ENCODE data around the gene SAPCD2. TPM values are rescaled to one million over a fixed set of nuclear protein-coding genes. Genes with fewer than 3 reads are reported as not detected.

Gene SAPCD2
- polyA plus RNA-seq, 3 donors: 0.03 to 3.1 (median 1.7) TPM

DNA sequence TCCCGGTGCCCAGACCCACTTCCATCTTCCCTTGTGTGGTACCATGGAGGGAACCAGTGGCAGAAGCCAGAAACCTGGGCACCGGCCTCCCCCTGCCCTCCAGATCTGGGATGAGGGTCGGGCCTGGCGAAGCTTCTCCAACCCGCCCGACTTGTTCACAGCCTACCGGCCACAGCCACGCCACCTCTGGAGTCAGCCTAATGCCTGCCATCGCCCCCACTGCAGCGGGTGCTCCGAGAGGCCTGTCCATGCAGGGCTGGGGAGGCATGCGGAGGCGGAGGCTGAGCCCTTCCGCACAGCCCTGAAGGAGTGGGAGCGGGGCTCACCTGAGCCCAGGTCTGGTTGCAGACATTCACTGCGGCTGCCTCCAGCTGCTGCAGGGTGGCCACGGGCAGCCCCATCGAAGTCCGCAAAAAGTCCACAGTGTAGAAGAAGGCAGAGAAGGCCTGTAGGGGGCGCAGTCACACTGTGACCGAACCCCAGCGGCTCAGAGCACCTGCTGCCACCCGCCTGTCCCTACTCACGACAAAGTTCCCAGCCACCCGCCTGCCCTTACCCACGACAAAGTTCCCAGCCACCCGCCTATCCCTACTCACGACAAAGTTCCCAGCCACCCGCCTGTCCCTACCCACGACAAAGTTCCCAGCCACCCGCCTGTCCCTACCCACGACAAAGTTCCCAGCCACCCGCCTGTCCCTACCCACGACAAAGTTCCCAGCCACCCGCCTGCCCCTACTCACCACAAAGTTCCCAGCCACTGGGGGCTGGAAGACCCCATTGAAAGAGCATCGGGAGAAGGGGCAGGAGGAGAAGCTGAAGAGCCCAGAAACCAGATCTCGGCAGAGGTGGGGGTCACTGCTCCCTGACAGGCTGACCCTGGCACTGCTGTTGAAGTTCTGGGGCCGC is 20.6 kb downstream of the SAPCD2 start:
- H3K27ac Mint-ChIP-seq: no peak overlapping the region
- Histone ChIP-seq H3K27ac (ENCODE audit: low read depth in 1 of 2, low read length in 2 of 2) (no peak overlapping the region), H3K27me3 (ENCODE audit: control insufficient read depth in 2 of 2, insufficient read depth in 2 of 2, low read length in 2 of 2) (peaks cover 31 to 85% of the 10 kb centered on the region in 2 donors), H3K9ac (ENCODE audit: insufficient read depth, low read length, poor library complexity, severe bottlenecking) (no peak overlapping the region), H3K4me1 (ENCODE audit: control insufficient read depth in 1 of 2, insufficient read depth in 2 of 2, low read length in 2 of 2) (peaks cover 14 to 28% of the 10 kb centered on the region in 2 donors), H3K4me3 (replicated peaks in 1 of 3; ENCODE audit: low read depth in 2 of 3, low read length in 3 of 3) (no peak overlapping the region), H3K9me3 (replicated peaks in 1 of 2; ENCODE audit: control insufficient read depth in 1 of 2, insufficient read depth in 1 of 2, low read length in 2 of 2) (peaks cover 0 to 16% of the 10 kb centered on the region in 2 donors), H3K4me2 (replicated peaks; ENCODE audit: extremely low read depth, low read length, poor library complexity, severe bottlenecking) (no peak overlapping the region), H4K20me1 (ENCODE audit: insufficient read depth, low read length) (peaks cover 5% of the 10 kb centered on the region), H3K36me3 (replicated peaks in 1 of 2; ENCODE audit: control insufficient read depth in 1 of 2, insufficient read depth in 2 of 2, low read length in 2 of 2) (no peaks in the 10 kb centered on the region), H3K79me2 (ENCODE audit: insufficient read depth, low read length) (no peaks in the 10 kb centered on the region), H2AFZ (ENCODE audit: insufficient read depth, low read depth, low read length, poor library complexity, severe bottlenecking) (no peak overlapping the region)
- 41% methylated on average over 37 of the region's 38 CpGs for WGBS (ENCODE audit: insufficient coverage)
- peaks cover 0 to 9% (median 2%) of the 10 kb centered on the region in 7 donors for H3K9me3 Mint-ChIP-seq
- peaks cover 13% of the 10 kb centered on the region for H3K4me1 Mint-ChIP-seq
- TF ChIP-seq, protein P1, sequence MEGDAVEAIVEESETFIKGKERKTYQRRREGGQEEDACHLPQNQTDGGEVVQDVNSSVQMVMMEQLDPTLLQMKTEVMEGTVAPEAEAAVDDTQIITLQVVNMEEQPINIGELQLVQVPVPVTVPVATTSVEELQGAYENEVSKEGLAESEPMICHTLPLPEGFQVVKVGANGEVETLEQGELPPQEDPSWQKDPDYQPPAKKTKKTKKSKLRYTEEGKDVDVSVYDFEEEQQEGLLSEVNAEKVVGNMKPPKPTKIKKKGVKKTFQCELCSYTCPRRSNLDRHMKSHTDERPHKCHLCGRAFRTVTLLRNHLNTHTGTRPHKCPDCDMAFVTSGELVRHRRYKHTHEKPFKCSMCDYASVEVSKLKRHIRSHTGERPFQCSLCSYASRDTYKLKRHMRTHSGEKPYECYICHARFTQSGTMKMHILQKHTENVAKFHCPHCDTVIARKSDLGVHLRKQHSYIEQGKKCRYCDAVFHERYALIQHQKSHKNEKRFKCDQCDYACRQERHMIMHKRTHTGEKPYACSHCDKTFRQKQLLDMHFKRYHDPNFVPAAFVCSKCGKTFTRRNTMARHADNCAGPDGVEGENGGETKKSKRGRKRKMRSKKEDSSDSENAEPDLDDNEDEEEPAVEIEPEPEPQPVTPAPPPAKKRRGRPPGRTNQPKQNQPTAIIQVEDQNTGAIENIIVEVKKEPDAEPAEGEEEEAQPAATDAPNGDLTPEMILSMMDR (IDR thresholded peaks at IDR 0.05): peak; percentile 74
- peaks cover 63 to 96% (median 81%) of the 10 kb centered on the region in 3 donors for H3K27me3 Mint-ChIP-seq (ENCODE audit: low read depth in 3 of 3)
- peak overlapping the region in 1 of 2 donors; percentile 80 for H3K4me3 Mint-ChIP-seq
- H3K36me3 Mint-ChIP-seq: peaks cover 1 to 2% of the 10 kb centered on the region in 2 donors
- DNase-seq: peak in 2 of 3 donors; percentile 40 to 46
- intact Hi-C loops (cut with micrococcal nuclease): no loop called here

- Histone ChIP-seq H3K27ac (ENCODE audit: low read depth in 1 of 2, low read length in 2 of 2) (no peak overlapping the region), H3K36me3 (replicated peaks in 1 of 2; ENCODE audit: control insufficient read depth in 1 of 2, insufficient read depth in 2 of 2, low read length in 2 of 2) (no peaks in the 10 kb centered on the region), H4K20me1 (ENCODE audit: insufficient read depth, low read length) (peaks cover 9% of the 10 kb centered on the region), H3K4me3 (replicated peaks in 1 of 3; ENCODE audit: low read depth in 2 of 3, low read length in 3 of 3) (no peak overlapping the region), H3K9me3 (replicated peaks in 1 of 2; ENCODE audit: control insufficient read depth in 1 of 2, insufficient read depth in 1 of 2, low read length in 2 of 2) (peaks cover 0 to 18% of the 10 kb centered on the region in 2 donors), H2AFZ (ENCODE audit: insufficient read depth, low read depth, low read length, poor library complexity, severe bottlenecking) (no peak overlapping the region), H3K4me1 (ENCODE audit: control insufficient read depth in 1 of 2, insufficient read depth in 2 of 2, low read length in 2 of 2) (peaks cover 18 to 37% of the 10 kb centered on the region in 2 donors), H3K27me3 (ENCODE audit: control insufficient read depth in 2 of 2, insufficient read depth in 2 of 2, low read length in 2 of 2) (peaks cover 35 to 87% of the 10 kb centered on the region in 2 donors), H3K79me2 (ENCODE audit: insufficient read depth, low read length) (no peaks in the 10 kb centered on the region), H3K9ac (ENCODE audit: insufficient read depth, low read length, poor library complexity, severe bottlenecking) (no peak overlapping the region), H3K4me2 (replicated peaks; ENCODE audit: extremely low read depth, low read length, poor library complexity, severe bottlenecking) (no peak overlapping the region)
- H3K9me3 Mint-ChIP-seq: peaks cover 0 to 10% (median 2%) of the 10 kb centered on the region in 7 donors
- 36% methylated on average over 61 of the region's 72 CpGs for WGBS (ENCODE audit: insufficient coverage)
- DNase-seq: no peak
- intact Hi-C loops (cut with micrococcal nuclease): no loop called here
- H3K27me3 Mint-ChIP-seq (ENCODE audit: low read depth in 3 of 3): peaks cover 65 to 97% (median 84%) of the 10 kb centered on the region in 3 donors
- H3K4me3 Mint-ChIP-seq: peak overlapping the region in 1 of 2 donors; percentile 80
- H3K4me1 Mint-ChIP-seq: peaks cover 17% of the 10 kb centered on the region
- H3K27ac Mint-ChIP-seq: no peak overlapping the region
- TF ChIP-seq, protein P1 (IDR thresholded peaks at IDR 0.05): no peak
- H3K36me3 Mint-ChIP-seq: peaks cover 1 to 4% of the 10 kb centered on the region in 2 donors
These were observed 21.5 kb downstream of the SAPCD2 start for GRCh38 chr9:137048655-137049543.

Measured in CD14-positive monocyte (primary cell).